Measurements from ENCODE around the gene QRICH1.

QRICH1 gene, protein sequence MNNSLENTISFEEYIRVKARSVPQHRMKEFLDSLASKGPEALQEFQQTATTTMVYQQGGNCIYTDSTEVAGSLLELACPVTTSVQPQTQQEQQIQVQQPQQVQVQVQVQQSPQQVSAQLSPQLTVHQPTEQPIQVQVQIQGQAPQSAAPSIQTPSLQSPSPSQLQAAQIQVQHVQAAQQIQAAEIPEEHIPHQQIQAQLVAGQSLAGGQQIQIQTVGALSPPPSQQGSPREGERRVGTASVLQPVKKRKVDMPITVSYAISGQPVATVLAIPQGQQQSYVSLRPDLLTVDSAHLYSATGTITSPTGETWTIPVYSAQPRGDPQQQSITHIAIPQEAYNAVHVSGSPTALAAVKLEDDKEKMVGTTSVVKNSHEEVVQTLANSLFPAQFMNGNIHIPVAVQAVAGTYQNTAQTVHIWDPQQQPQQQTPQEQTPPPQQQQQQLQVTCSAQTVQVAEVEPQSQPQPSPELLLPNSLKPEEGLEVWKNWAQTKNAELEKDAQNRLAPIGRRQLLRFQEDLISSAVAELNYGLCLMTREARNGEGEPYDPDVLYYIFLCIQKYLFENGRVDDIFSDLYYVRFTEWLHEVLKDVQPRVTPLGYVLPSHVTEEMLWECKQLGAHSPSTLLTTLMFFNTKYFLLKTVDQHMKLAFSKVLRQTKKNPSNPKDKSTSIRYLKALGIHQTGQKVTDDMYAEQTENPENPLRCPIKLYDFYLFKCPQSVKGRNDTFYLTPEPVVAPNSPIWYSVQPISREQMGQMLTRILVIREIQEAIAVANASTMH

DNA sequence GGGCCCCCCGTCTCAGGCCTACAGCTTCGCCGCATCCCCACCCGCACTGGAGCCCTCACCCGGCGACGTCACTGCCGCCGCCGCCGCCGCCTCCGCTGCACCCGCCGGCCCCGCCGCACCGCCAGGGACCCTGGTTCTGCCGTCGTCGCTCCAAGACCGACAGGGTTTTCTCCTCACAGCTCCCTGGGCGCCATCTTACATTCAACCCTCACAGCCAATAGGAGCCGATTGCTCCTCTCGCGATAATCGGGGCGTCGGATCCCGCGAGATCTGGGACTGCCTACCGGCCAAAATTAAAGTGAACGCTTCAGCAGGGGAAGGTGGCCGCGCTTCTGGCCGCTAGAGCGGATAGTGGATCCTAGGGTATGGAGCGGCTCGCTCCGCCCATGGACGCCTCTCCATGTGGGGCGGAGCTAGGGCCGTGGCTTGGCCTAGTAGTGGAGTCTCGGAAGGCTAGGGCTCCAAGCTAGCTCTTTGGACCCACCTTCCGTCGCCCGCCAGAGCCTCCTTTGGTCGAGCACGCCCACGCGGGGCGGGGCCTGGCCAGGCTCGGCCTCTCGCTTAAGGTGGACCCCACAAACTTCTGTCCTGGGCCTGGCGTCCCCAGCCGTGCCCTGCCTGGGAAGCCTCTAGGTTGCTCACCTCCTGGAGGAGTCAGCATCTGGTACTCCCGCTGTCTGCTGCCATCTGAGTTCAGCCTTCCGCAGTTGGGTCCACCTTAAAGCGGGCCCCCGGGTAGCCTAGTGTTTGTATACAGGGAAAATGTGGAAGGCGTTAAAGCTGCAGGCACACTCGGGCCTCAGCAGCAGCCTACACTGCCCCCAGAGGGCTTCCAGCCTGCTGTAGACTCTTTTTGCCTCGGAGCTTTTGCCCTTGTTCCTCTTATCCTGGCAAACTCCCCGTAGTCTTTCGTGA, at the start of gene QRICH1:
Gene QRICH1, minus strand, starts transcription at position 219 of the 915 bp plus-strand sequence. CDS start 17,054 bp downstream, outside the sequence.
- no peak for TF ChIP-seq JUND (IDR thresholded peaks at IDR 0.05; ENCODE audit: low read depth)
- in situ Hi-C loops (cut with HindIII; ENCODE audit: low pct_unique_long_range_greater_than_20kb, low sequenced_read_pairs) = no loop called here
- peak; percentile 64 to 98 for DNase-seq (ENCODE audit: low read depth in 1 of 2, low spot score in 1 of 2)

DNA sequence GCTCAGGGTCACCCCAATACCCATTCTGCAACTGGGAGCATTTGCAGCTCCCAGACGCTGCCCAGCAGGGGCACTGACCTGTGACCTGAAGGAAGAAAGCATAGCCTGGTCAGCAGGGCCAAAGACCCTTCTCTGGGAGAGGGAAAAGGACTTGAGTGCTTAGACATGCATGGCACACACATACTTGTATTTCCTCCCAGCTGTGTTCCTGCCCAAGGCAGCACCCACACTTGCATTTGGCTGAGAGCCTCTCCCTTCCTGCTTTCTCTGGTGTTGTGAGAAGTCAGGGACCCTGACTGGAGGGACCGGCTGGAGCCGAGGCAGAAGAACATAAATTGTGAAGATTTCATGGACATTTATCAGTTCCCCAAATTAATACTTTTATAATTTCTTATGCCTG, 46.2 kb upstream of the QRICH1 start:
- in situ Hi-C loops (cut with HindIII; ENCODE audit: low pct_unique_long_range_greater_than_20kb, low sequenced_read_pairs) = no loop called here
- DNase-seq (ENCODE audit: low read depth in 1 of 2, low spot score in 1 of 2) = no peak
- no peak for TF ChIP-seq JUND (IDR thresholded peaks at IDR 0.05; ENCODE audit: low read depth)

DNA sequence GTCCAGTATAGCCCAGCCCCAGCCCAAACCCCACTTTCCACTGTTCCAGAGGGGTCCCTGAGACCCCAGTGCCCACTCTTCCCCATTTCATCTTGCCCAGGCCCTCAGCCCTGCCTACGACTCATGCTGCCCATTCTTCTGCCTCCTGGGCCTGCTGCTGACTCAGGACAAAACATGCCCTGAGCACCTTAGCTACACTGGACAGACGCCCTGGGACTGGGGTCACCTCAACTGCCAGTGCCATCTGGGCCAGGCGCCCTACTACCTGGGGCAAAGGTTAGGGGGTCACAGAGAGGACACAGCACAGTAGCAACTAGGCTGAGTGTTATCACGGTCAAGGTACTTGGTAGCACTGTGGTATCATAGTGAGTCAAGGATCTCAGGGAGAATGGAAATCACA, 41.6 kb upstream of the QRICH1 start:
- TF ChIP-seq JUND (IDR thresholded peaks at IDR 0.05; ENCODE audit: low read depth) = no peak
- in situ Hi-C loops (cut with HindIII; ENCODE audit: low pct_unique_long_range_greater_than_20kb, low sequenced_read_pairs) = no loop called here
- DNase-seq (ENCODE audit: low read depth in 1 of 2, low spot score in 1 of 2) = no peak

DNA sequence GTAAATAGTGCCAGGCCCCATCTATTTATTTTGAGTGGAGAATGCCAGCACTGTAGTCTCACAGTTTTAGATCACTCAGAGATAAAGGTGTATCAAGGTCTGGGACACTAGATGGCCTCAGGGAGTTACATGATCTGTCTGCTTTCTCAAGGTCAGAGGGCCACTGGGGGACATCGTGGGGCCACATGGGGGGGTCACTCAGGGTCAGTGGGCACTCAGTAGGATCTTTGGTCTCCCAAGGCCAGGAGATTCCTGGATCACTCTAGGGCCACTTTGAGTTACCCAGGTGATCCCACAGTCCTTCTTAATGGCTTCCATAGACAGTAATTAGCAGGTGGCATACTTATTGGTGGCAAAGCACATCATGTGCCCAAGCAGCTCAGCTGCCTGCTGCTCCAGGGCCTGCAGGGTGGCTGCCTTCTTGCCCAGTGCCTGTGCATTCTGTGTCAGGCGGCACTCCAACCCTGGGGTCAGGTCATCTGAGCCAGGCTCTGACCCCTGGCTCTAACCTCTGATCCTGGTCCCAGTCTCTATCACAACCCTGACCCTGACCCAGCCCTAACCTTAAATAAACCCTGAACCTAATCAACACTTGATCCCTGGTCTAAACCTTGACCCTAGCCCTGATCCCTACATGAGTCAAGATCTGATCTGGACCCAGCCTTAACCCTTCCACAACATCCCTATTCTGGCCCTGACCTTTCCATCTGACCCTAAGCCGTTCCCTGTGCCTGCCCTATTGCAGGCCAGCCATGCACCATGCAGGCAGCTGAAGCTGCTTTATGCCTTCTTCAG, 40.8 kb upstream of the QRICH1 start:
- DNase-seq (ENCODE audit: low read depth in 1 of 2, low spot score in 1 of 2) = no peak
- in situ Hi-C loops (cut with HindIII; ENCODE audit: low pct_unique_long_range_greater_than_20kb, low sequenced_read_pairs) = no loop called here
- TF ChIP-seq JUND (IDR thresholded peaks at IDR 0.05; ENCODE audit: low read depth) = no peak

DNA sequence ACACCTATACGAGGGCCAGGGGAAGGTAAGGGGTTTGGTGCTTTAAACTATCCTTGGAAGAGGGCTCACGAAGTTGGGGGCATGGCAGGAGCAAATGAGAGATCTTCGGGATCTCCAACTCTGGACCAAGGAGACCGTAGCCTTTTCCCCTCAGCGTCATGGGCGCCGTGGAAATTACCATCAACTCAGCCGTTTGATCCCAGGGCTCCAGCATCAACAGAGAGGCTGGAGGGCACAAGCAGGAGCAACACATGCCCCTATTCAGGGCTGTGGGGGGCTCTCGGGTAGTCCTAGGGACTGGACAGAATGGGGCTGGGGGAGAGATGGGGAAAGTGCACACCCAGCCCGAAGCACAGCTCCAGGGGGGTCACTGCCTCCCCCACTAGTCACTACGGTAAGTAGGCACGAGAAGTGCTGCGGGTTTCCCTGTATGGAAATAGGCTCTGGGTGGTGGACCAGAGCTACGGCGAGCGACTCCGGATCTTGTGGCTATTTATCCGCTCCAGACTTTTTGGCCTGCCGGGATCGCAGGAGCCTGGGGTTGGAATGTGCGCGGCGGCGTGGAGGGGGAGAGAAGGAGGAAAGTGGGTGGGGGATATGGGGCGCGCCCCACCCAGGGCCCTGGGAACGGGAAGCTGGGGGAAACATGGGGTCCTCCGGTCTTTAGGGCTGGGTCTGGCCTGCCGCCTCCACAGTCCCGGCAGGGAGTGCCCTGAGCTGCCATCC, 39.5 kb upstream of the QRICH1 start:
- no peak for TF ChIP-seq JUND (IDR thresholded peaks at IDR 0.05; ENCODE audit: low read depth)
- in situ Hi-C loops (cut with HindIII; ENCODE audit: low pct_unique_long_range_greater_than_20kb, low sequenced_read_pairs) = no loop called here
- DNase-seq (ENCODE audit: low read depth in 1 of 2, low spot score in 1 of 2) = peak; percentile 84 to 91

DNA sequence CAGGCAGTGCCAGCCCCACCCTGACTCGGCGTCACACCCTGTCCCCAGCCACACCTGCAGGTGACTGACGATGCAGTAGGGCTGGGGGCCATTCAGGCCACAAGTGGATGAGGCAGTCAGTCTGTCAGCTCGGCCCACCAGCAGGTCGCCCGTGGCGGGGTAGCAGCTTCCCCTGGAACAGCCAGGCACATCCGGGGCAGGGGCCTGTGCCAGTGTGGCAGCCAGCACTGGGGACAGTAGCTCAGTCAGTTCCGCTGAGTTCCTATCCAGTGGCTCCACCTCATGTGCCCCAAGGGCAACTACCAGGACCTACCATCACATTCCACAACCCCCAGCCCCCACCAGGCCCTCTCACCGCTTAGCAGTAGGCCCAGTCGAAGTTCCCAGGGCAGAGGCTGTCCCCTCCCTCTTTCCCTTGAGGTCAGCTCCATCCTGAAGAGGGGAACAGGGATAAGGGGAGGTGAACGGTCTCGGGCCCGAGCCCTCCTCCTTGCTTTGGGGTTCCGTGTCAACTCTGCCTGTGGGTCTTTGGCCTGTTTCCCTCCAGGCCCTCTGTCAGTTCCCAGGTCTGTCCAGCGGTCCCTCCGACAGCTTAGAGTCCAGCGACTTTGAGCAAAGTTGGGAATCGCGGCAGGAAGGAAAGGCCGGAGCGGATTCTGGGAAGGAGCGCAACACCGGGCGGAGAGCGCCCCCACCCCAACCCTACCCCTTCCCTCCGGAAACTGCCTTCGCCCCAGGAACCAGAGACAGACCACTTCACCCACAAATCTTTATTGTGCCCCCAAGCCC, 38.8 kb upstream of the QRICH1 start, which contains the start of gene LAMB2:
Gene LAMB2, minus strand, starts transcription at position 614 of the 789 bp plus-strand sequence. Its CDS starts 183 bp downstream, at position 431.
- no peak for TF ChIP-seq JUND (IDR thresholded peaks at IDR 0.05; ENCODE audit: low read depth)
- peak; percentile 64 to 86 for DNase-seq (ENCODE audit: low read depth in 1 of 2, low spot score in 1 of 2)
- in situ Hi-C loops (cut with HindIII; ENCODE audit: low pct_unique_long_range_greater_than_20kb, low sequenced_read_pairs) = no loop called here

DNA sequence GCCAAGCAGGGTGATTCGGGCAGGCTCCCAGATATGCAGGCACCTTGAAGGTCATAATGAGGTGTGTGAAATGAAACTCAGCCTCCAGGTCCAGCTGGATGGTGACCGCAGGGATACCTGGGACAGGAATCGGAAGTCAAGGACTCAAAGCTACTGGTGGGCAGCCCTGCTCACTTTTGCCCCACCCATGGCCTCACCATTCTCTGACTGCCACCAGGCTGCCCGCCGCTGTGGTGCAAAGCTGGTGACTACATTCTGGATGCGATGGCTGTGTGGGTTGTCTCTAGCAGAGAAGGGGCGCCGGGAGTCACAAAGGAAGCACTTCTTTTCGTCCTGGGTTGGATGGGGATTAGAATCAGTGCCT, 38.2 kb upstream of the QRICH1 start:
- in situ Hi-C loops (cut with HindIII; ENCODE audit: low pct_unique_long_range_greater_than_20kb, low sequenced_read_pairs) = no loop called here
- DNase-seq (ENCODE audit: low read depth in 1 of 2, low spot score in 1 of 2) = no peak

DNA sequence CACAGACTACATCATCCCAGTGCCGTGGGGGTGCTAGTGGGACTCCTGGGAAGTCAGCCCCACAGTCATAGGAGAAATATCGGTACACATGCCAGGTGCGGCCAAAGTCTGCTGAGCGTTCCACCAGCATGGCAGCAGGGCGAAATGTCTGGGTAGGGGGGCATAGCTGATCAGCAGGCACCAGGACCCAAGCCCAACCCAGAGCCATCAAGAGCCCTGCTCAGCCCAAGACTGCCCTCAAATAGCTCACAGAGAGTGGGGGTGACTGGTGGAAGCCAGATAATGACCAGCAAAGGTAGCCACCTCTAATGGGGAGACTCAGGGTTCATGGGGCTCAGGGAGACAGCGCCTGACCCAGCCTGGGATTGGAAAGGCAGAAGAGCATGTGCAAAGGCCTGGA, 37.7 kb upstream of the QRICH1 start:
- in situ Hi-C loops (cut with HindIII; ENCODE audit: low pct_unique_long_range_greater_than_20kb, low sequenced_read_pairs) = no loop called here

More for the DNA sequence above, 38.2 kb upstream of the QRICH1 start:
- no peak for TF ChIP-seq JUND (IDR thresholded peaks at IDR 0.05; ENCODE audit: low read depth)

DNA sequence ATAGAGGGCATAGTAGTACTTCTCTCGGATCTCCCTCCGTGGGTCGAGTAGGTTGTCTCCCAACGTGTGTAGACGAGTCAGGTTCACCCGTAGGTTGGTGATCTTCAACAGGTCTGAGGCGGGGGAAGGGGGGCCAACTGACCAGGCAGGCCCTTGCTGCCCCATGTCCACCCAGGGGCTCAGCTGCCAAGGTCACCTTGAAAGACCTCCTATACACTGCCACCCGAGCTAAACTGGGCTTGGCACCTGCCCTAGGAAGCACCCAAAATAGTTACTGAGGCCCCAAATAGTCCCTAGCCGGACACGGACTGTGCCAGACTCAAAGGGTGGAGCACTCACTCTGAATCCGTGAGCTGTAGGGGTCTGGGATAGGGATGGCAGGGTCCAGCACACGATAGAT, 37.2 kb upstream of the QRICH1 start:
- TF ChIP-seq JUND (IDR thresholded peaks at IDR 0.05; ENCODE audit: low read depth) = no peak
- in situ Hi-C loops (cut with HindIII; ENCODE audit: low pct_unique_long_range_greater_than_20kb, low sequenced_read_pairs) = no loop called here
- no peak for DNase-seq (ENCODE audit: low read depth in 1 of 2, low spot score in 1 of 2)

More for the DNA sequence above, 37.7 kb upstream of the QRICH1 start:
- TF ChIP-seq JUND (IDR thresholded peaks at IDR 0.05; ENCODE audit: low read depth) = no peak
- no peak for DNase-seq (ENCODE audit: low read depth in 1 of 2, low spot score in 1 of 2)

DNA sequence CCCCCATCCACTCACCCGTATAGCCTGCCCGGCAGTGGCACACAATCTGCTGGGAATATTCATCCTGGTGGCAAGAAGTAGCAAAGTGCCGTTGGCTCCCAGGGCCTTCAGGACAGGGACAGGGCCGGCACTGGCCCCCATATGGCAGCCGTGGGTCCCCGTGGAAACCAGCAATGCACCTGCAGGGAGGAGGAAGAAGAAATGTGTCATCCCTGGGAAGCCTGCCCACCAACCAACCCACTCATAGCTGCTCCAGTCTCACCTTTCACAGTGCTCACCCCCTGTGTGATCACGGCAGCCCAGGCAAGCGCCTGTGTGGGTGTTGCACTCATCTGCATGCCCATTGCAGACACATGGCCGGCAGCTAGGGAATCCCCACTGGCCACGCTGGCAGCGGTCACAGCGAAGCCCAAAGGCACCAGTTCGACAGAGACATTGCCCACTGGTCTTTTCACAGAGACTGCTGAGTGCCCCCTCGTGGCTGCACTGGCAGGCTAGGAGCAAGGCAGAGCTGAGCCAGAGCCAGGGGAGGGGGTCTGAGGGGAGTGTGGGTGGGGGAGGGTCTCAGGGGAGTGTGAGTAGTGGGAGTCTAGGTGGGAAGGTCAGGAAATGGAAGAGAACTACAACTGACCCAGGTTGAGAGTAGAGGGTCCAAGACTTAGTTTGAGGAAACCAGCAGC, 31.3 kb upstream of the QRICH1 start:
- TF ChIP-seq JUND (IDR thresholded peaks at IDR 0.05; ENCODE audit: low read depth) = no peak
- in situ Hi-C loops (cut with HindIII; ENCODE audit: low pct_unique_long_range_greater_than_20kb, low sequenced_read_pairs) = no loop called here
- DNase-seq (ENCODE audit: low read depth in 1 of 2, low spot score in 1 of 2) = no peak
